KG1 (cell line): ENCODE measurements around the gene ZNF735.
"Not testable (repeated sequence)": the region's sequence is repeated elsewhere in the genome, so short reads cannot be mapped to it uniquely, and the experiment has no call there.

Source experiments
- DNase-seq: peaks from one replicate; lab custom pipeline; 2025; lab: John Stamatoyannopoulos, UW

The ZNF735 gene

GRCh38 chr7:64206903-64207302 lies at the start of gene ZNF735:
TSS of gene ZNF735 (plus strand) at chr7:64207203. CDS start at chr7:64207203, 0 bp downstream.
- no peak for DNase-seq

- not testable (repeated sequence) for DNase-seq
These were observed 36.0 kb upstream of the ZNF735 start for GRCh38 chr7:64170974-64171373.

- no peak for DNase-seq
These were observed 32.7 kb upstream of the ZNF735 start for GRCh38 chr7:64174328-64174727.

- DNase-seq = no peak
These were observed 32.1 kb upstream of the ZNF735 start for GRCh38 chr7:64174941-64175340.

GRCh38 chr7:64180989-64181388 lies 26.0 kb upstream of the ZNF735 start:
- no peak for DNase-seq

GRCh38 chr7:64181586-64181985 lies 25.4 kb upstream of the ZNF735 start:
- DNase-seq = no peak

- no peak for DNase-seq
These were observed 24.8 kb upstream of the ZNF735 start for GRCh38 chr7:64182036-64182790.

GRCh38 chr7:64183126-64183742 lies 23.8 kb upstream of the ZNF735 start:
- no peak for DNase-seq

- DNase-seq = no peak
These were observed 23.1 kb upstream of the ZNF735 start for GRCh38 chr7:64183827-64184372.

GRCh38 chr7:64184376-64184775 lies 22.6 kb upstream of the ZNF735 start:
- no peak for DNase-seq

GRCh38 chr7:64187408-64187807 lies 19.6 kb upstream of the ZNF735 start:
- no peak for DNase-seq

- no peak for DNase-seq
These were observed 14.8 kb upstream of the ZNF735 start for GRCh38 chr7:64192148-64192704.

GRCh38 chr7:64192775-64193174 lies 14.2 kb upstream of the ZNF735 start:
- DNase-seq = no peak

GRCh38 chr7:64219710-64220298 lies 12.8 kb downstream of the ZNF735 start:
- DNase-seq = not testable (repeated sequence)

GRCh38 chr7:64223366-64223765 lies 16.4 kb downstream of the ZNF735 start:
- DNase-seq = no peak

GRCh38 chr7:64228174-64228573 lies 21.2 kb downstream of the ZNF735 start, which contains the start of gene ZNF679:
TSS of gene ZNF679 (plus strand) at chr7:64228474. CDS start at chr7:64249118, 20,644 bp downstream.
- DNase-seq = not testable (repeated sequence)

- DNase-seq = no peak
These were observed 59.4 kb downstream of the ZNF735 start for GRCh38 chr7:64266341-64266919.
